HG02759 (cell line): Measurements from ENCODE around the gene KRT26.
A peak's percentile ranks its signal among the peaks of the same experiment; 100 is the strongest.
"Not testable (repeated sequence)": the region's sequence is repeated elsewhere in the genome, so short reads cannot be mapped to it uniquely, and the experiment has no call there.

ENCODE experiments used
- ATAC-seq: cut with Tn5 transposase; IDR thresholded peaks from one replicate; pipeline ENCODE4 v1.9.1; 2021; ENCODE audit warnings: mild to moderate bottlenecking, moderate library complexity; ENCODE audit not compliant: unreplicated experiment

KRT26 gene, protein sequence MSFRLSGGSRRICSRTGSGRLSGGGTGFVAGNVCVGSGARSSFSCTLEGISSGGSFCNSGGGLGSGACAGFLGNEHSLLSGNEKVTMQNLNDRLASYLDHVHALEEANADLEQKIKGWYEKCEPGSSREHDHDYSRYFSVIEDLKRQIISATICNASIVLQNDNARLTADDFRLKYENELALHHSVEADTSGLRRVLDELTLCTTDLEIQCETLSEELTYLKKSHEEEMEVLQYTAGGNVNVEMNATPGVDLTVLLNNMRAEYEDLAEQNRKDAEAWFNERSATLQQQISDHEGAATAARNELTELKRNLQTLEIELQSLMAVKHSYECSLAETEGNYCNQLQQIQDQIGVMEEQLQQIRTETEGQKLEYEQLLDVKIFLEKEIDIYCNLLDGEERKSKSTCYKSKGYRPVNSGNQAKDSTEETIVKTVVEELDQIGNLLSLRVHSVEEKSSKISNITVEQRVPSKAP

DNA sequence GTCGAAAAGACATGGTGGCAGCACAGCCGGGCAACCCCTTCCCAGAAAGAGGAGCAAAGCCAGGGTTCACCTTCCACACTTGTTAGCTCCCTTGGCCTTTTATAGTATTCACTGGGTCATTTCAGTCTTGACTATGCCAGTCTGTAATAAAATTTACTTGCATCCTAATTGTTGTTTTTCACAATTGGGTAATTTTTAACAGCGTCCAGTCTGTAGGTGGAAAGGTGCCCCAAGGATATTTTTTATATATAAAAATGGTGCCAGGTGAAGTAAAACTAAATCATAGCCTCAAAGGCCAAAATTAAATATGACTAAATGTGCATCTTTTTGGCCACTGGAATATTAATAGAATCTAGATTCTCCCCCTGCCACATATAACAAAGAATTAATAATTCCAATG is at the start of gene KRT26:
Gene KRT26 (minus strand): TSS at position 101 of the 400 bp plus-strand sequence. CDS start 88 bp downstream, at position 13.
- ATAC-seq = no peak

DNA sequence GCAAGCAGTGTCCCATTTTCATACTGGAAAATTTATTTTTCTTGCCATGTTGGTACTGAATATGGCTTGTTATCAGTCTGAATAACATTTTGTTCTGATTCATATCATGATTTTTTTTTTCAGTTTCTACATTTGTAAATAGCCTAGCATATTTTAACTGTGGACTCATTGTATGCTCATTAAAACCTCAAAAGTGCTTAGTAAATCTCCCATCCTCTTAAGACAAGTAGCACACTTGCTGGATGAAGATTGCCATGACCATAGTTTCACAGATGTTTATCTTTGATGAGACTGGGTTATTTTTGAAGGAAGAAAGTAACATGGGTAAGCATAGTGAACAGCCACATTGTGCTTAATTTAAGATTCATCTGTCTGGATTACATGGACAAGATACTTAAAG is 49.5 kb upstream of the KRT26 start:
- no peak for ATAC-seq

DNA sequence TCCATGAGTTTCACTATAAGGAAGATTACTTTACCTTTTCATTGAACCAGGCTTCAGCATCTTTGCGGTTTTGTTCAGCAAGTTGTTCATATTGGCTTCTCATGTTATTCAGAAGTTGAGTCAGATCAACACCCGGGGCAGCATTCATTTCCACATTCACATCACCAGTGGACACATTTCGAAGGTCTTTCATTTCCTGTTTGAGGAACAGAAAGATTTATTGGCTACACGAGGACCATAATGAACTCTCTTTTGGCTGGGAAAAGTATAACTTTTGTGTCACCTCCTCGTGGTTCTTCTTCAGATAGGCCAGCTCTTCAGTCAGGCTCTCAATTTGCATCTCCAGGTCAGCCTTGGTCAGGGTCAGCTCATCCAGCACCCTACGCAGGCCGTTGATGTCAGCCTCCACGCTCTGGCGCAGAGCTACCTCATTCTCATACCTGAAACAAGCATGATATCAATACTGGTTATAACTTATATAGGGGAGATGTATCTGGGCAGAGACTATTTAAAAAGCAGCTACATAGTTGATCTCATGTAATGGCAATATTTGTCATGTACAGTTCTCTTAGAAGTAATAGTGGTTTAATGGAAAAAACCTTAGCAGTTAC is 48.3 kb upstream of the KRT26 start:
- ATAC-seq = no peak

DNA sequence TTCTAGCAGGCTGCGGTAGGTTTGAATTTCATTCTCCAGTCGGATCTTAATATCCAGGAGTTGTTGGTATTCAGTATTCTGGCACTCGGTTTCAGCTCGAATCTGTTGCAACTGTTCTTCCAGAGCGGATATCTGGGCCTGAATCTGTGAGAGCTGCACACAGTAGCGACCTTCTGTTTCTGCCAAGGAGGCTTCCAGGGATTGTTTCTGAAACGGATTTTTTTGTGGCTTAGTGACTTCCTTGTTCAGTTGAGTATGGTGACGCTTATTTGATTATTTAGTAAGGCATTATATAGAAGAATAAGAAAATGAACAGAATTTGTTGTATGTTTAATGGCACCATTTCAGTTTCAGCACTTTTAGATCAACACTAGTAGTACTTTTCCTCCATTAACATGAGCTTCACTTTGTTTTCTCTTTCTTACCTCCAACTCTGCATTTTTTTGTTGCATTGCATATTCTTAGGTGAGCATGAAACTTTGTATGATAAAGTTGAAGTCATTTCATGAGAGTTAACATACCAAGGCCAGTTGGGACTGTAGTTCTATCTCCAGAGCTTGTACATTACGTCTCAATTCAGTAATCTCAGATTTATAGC is 47.6 kb upstream of the KRT26 start:
- ATAC-seq = no peak

DNA sequence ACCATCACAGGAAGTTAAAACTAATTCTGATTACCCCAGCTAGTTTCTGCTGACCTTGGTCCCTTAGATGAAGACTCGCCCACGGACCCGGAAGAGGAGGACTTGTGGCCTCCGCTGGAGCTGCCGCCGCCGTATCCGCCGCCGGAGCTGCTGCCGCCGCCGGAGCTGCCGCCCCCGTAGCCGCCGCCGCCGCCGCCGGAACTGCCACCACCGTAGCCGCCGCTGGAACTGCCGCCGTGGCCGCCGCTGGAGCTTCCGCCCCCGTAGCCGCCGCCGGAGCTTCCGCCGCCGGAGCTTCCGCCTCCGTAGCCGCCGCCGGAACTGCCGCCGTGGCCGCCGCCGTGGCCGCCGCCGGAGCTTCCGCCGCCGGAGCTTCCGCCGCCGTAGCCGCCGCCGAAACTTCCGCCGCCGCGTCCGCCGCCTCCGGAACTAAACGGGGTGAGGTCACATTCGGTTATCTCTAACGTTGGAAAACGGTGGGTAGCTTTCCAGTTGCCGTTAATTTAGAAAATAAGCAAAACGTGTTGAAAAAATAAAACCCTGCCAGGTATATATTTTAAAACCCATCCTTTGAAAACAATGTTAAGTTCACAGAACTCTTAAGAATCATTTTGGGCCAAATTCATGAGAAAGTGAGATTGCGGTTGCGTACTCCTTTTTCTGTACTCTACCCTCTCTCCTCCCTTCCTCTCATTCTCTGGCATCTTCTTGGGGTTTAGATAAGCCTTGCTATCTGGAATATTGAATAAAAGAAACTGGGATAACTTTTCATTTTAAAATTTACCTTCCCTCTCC is 46.9 kb upstream of the KRT26 start:
- ATAC-seq = peak; percentile 91

DNA sequence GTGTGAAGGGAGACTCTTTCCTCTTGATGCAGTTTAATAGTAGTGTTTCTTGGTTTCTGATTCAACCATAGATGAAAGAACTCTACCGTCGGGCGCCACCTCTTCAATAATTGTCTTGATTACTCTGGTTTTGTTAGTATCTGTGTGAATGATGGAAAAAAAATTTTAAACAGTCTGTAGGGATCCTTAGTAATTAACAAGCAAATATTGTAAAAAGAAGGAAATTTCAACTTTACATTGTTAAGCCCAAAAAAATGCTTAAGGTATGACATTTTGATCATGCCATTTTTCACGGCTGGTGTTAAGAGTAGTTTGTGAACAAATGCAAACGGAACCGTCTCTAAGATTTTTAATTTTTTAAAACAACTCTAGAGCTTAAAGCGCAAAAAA is 46.3 kb upstream of the KRT26 start:
- ATAC-seq = no peak

DNA sequence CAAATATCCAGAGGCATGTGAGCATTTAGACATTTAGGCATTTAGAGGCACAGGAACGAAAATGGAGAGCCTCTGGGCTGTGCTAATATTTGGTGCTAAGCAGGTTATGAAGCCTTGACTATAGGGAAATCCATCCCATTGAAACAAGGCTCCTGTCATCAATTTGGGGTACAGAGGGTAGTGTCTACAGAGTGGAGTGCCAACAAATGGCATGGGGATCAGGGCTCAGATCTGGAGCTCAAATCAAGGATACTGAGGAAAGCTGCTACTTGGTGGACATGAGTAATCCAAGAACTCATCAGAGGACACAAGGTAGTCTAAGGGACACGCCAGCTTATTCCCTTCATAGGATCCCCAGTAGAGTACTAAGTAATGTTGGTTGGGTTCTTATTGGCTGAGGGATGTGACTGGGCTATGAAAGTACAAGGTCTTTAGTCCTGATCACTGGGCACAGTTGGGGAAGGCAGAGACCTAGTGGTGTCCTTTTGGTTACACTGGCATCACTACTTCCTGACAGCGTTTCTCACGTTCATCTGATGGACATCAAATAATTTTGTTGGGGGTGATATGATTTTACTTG is 45.2 kb upstream of the KRT26 start:
- no peak for ATAC-seq

DNA sequence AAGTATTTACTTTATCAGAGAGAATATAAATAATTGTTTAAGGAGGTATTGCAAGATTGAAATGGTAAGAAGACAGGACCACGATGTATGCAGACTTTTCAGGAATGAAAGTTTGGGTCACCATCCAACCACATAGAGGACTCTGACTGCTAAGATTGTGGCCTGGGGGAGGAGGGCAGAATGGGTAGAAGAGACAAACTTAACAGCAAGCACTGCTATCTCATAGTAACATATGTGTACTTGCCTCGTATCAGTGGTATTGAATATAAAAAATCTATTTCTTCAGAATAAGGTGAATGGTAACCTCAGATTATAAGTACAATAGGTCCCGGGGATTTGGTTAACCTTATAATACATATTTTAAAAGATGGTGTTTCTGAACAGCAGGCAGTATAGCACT is 44.6 kb upstream of the KRT26 start:
- no peak for ATAC-seq

DNA sequence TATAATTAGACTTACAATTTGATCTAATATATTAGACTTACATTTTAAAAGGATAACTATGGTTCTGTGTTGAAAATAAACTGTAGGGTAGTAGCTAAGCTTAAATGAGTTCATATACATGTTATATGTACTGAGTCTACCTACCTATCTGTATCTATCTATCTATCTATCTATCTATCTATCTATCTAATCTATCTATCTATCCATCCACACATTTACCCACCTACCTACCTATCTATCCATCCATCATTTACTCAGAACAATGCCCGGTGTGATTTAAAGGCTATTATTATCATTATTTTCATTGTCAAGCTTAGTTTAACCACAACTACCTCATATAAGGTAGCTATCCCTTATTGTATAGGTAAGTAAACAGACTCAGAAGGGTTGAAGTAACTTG is 43.4 kb upstream of the KRT26 start:
- no peak for ATAC-seq

DNA sequence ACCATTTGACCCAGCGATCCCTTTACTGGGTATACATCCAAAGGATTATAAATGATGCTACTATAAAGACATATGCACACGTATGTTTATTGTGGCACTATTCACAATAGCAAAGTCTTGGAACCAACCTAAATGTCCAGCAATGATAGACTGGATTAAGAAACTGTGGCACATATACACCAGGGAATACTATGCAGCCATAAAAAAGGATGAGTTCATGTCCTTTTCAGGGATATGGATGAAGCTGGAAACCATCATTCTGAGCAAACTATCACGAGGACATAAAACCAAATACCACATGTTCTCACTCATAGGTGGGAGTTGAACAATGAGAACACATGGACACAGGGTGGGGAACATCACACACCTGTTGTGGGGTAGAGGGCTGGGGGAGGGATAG is 42.7 kb upstream of the KRT26 start:
- not testable (repeated sequence) for ATAC-seq

DNA sequence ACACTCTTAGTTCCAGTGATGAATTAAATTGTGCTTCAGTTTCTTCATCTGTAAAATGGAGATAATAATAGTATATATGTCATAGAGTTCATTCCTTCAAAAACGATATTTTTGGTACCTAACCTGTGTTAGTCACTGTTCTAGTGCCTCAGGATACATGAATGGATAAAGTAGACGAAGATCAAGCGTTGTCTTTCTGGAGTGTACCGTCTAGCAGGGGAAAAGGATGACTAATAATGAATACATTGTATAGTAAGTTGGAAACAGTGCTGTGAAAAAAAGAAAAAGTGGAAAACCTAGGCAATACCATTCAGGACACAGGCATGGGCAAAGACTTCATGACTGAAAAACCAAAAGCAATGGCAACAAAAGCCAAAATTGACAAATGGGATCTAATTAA is 41.8 kb upstream of the KRT26 start:
- ATAC-seq = no peak

DNA sequence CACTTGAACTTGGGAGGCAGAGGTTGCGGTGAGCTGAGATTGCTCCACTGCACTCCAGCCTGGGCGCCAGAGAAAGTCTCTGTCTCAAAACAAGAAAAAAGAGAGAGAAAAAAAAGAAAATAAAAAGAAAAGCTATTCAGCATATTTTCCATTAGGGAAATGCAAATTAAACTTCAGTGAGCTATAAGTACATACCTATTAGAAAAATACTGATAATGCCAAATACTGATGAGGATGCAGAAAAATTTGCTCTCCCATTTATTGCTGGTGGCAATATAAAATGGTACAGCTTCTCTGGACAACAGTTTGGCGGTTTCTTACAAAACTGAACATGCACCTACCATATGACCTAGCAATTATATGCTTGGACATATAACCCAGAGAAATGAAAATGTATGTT is 40.6 kb upstream of the KRT26 start:
- ATAC-seq = no peak

DNA sequence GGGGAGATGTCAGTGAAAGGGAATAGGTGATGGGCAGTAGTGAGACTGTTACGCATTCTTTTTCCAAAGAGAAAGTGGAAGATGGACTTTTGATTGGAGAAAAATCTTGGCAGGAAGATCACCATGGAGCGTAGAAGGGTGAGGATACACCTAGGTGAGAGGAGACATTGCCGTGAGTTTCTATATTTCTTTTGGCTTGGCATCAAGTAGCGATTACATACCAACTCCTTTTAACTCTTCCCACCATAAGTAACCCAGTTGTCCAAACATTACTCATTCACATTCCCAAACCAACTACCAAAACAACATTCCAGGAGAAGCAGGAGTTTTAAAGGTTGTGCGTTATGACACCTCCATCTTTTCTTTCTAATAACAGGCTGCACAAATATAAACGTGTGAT is 38.5 kb upstream of the KRT26 start:
- no peak for ATAC-seq

DNA sequence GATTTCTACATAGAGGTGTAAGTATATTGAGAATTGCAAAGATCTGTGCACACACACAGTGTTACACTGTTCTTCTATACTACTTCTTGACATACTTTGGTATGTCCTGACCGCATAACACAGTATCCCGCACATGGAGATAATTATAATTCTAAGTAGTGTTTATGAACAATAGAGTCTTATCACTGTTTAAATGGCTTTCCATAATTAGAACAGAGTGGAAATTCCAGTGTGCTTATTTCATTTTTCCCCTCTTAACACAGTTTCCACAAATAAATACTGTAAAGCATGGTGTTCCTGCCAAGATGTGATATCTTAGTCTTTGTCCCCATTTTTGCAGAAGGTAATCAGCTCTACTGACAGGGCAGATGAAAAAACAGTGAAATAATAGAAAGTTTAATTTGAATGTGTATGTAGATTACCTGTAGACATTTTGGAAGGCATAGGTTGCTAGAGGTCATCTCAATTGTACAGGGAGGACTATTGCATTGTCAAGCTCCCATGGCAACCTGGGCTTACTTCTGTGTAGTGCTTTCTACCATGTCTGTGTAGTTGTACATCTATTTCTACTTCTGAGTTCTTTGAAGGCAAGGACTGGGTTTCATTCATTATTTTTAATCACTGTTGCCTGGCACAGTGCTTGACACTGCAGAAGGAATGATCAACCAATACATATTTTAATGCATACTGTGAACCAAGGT is 37.9 kb upstream of the KRT26 start:
- no peak for ATAC-seq

DNA sequence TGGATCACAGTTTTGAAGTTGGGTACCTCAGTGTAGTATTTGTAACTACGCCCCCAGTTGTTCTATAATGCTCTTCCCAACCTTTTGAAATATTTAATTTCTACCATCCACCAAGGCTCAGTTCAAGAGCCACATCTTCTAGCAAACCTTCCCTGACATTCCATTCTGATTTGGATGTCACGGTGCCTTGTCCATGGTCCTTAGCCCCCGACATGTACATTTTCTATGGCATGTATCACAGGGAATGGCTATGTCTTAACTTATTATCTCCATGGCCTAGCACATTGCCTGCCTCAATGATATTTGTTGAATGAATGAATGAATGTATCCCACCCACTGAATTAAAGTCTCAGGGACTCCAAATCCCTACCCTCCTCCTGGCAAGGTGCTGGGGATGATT is 34.1 kb upstream of the KRT26 start:
- no peak for ATAC-seq

DNA sequence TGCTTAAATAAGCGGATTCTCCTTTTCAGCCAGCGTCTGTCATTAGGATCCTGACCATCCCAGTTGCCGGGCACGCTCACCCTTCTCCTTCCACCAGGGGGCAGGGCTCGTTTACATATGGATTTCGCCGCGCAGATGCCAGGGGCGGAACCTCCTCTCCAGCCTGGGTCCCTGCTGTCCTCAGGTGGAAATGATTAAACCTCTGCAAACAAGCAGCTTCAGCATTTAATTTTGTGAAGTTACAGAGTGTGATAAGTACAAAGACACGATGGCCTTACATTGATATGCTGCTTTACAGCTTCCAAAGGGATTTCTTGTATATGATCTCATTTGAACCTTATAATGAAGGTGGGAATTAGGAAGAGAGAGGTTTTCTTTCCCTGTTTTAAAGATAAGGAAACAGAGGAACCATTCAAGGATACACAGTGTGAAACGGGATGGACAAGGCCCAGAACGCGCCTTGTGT is 31.6 kb upstream of the KRT26 start:
- ATAC-seq = peak; percentile 45

DNA sequence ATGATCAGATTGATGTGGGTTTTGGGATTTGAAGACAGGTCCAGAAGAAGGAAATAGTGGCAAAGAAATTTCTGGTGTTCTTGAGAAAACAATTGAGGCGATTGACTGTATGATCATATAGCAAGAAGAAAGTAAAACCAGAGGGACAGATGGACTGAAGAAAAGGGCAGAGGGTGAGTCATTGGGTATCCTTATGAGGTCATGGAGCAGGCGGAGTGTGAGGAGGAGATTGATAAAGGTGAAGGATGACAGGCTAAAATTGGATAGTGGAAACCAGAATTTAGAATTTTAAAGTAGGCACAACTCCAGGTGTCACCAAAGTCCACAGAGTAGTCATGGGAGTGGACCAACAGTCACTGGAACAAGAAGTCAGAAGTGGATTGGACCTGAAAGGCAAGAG is 29.2 kb upstream of the KRT26 start:
- no peak for ATAC-seq

DNA sequence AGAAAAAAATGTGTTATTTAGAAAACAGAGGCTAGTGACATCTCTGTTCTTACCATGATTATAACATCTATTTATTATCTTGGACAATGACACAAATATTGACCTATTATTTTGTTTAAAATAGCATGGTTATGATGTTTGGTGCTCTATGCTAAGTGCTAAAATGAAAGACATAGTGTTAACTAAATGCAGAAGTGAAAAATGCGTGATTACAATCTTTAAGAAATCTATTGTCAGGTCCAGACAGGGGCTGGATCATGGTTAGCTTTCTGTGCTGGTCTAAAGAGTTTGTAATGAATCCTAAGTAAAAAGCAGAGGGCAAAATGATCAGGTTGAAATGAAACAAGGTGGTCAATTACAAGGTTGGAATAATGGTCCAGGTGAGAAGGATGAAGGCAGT is 28.4 kb upstream of the KRT26 start:
- ATAC-seq = no peak

DNA sequence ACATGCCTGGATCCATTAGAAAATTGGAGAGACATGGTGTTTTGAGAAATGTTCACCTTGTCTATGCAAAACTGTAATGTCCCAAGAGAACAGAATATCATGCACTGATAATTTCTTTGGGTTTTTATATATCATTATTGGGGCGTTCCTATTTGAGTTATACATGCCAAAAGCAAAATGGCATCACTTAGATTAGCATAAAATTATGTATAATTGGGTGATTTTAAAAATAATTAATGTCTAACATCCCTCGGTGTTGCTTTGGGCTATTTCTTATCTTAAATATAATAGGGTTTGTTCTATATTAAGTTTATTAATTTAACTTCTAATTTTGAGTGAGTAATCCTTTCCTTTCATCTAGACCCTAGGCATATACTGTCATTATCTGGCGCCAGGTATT is 27.9 kb upstream of the KRT26 start, which contains the start of gene KRT28:
Gene KRT28 (minus strand): TSS at position 101 of the 400 bp plus-strand sequence. CDS start 66 bp downstream, at position 35.
- ATAC-seq = no peak

DNA sequence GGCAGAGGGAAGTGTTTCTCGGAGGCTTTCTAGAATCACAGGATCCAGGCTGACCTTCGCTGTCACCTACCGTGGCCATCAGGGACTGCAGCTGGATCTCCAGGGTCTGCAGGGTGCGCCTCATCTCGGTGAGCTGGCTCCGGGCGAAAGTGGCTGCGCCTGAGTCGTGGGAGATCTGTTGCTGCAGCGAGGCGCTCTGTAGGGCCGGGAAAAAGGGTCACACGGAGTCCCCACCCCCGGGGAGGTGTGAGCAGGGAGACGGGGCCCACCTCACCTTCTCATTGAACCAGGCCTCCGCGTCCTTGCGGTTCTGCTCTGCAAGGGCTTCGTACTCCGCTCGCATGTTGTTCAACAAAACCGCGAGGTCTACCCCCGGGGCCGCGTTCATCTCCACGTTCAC is 24.8 kb upstream of the KRT26 start:
- no peak for ATAC-seq
